Osteoblast (primary cell): ENCODE results near the gene MRGPRF. TPM values are rescaled to one million over a fixed set of nuclear protein-coding genes. Genes with fewer than 3 reads are reported as not detected.

ENCODE experiments used
- DNase-seq: peaks from one replicate; pipeline ENCODE4 v3.0.0; 2011; ENCODE audit warnings: low spot score, mixed read lengths; ENCODE audit not compliant: insufficient read length; ENCODE audit errors: missing footprints
- H2AFZ ChIP-seq: 2 replicates; pipeline ENCODE4 v1.6.0; 2011; ENCODE audit warnings: mild to moderate bottlenecking, low read length
- H3K27ac ChIP-seq: 2 replicates; pipeline ENCODE4 v1.5.1; 2011; ENCODE audit warnings: mild to moderate bottlenecking, low read depth, low read length, moderate library complexity
- H3K27me3 ChIP-seq: 2 replicates; pipeline ENCODE4 v1.6.0; 2012; ENCODE audit warnings: mild to moderate bottlenecking, control low read depth, inconsistent platforms, low read length, moderate library complexity; ENCODE audit not compliant: insufficient read depth
- H3K36me3 ChIP-seq: 2 replicates; pipeline ENCODE4 v1.5.1; 2011; ENCODE audit warnings: mild to moderate bottlenecking, low read length, control low read depth, moderate library complexity; ENCODE audit not compliant: insufficient read depth
- H3K4me1 ChIP-seq: 2 replicates; pipeline ENCODE4 v1.5.1; 2011; ENCODE audit warnings: mild to moderate bottlenecking, low read length, control low read depth, moderate library complexity; ENCODE audit not compliant: insufficient read depth
- H3K4me2 ChIP-seq: 2 replicates; pipeline ENCODE4 v1.6.0; 2011; ENCODE audit warnings: mild to moderate bottlenecking, low read length; ENCODE audit not compliant: insufficient read depth
- H3K4me3 ChIP-seq: fragments of 200-600 bp; sonication (generic); 3 replicates; pipeline ENCODE4 v1.5.1; 2012; ENCODE audit warnings: mild to moderate bottlenecking, low read length, inconsistent platforms; ENCODE audit not compliant: insufficient read depth
- H3K79me2 ChIP-seq: 2 replicates; pipeline ENCODE4 v1.6.0; 2012; ENCODE audit warnings: mild to moderate bottlenecking, low read length, control low read depth, inconsistent platforms; ENCODE audit not compliant: insufficient read depth
- H3K9me3 ChIP-seq: 2 replicates; pipeline ENCODE4 v1.5.1; 2011; ENCODE audit warnings: low read depth, low read length, control low read depth
- H4K20me1 ChIP-seq: 2 replicates; pipeline ENCODE4 v1.6.0; 2012; ENCODE audit warnings: mild to moderate bottlenecking, low read length, control low read depth; ENCODE audit not compliant: insufficient read depth
- CTCF ChIP-seq: IDR thresholded peaks from 2 replicates; pipeline ENCODE4 v1.5.1; 2011; ENCODE audit warnings: mild to moderate bottlenecking, low read depth, low read length, moderate library complexity; ENCODE audit errors: extremely low read depth
- total RNA-seq: library from RNA; depleted of rRNA; stranded (reverse); fragments of >200 nt; gene quantifications from 2 replicates; pipeline ENCODE4 v1.2.3, GENCODE V29; 2012

MRGPRF gene
- total RNA-seq, 1 donor: 39.4 TPM

- H3K4me3 ChIP-seq: no peak overlapping the region
- no peaks in the 10 kb centered on the region for H3K79me2 ChIP-seq
- H3K27ac ChIP-seq: no peak overlapping the region
- H2AFZ ChIP-seq: peak overlapping the region; percentile 20
- H3K9me3 ChIP-seq: no peaks in the 10 kb centered on the region
- no peak overlapping the region for H3K4me2 ChIP-seq
- no peaks in the 10 kb centered on the region for H3K4me1 ChIP-seq
- DNase-seq: peak; percentile 60
- H3K36me3 ChIP-seq: no peaks in the 10 kb centered on the region
- no peaks in the 10 kb centered on the region for H4K20me1 ChIP-seq
- H3K27me3 ChIP-seq: peaks cover 26% of the 10 kb centered on the region
- TF ChIP-seq CTCF: no peak
These were observed 34.0 kb downstream of the MRGPRF start for GRCh38 chr11:68978931-68979594.

- DNase-seq: peak; percentile 60
- no peaks in the 10 kb centered on the region for H4K20me1 ChIP-seq
- H3K79me2 ChIP-seq: no peaks in the 10 kb centered on the region
- no peaks in the 10 kb centered on the region for H3K9me3 ChIP-seq
- no peak overlapping the region for H3K4me2 ChIP-seq
- H3K36me3 ChIP-seq: no peaks in the 10 kb centered on the region
- no peak overlapping the region for H3K4me3 ChIP-seq
- H3K27ac ChIP-seq: no peak overlapping the region
- peaks cover 26% of the 10 kb centered on the region for H3K27me3 ChIP-seq
- H3K4me1 ChIP-seq: no peaks in the 10 kb centered on the region
- peak overlapping the region; percentile 20 for H2AFZ ChIP-seq
- no peak for TF ChIP-seq CTCF
These were observed 34.5 kb downstream of the MRGPRF start for GRCh38 chr11:68978626-68978930.

- H2AFZ ChIP-seq: no peak overlapping the region
- H3K27ac ChIP-seq: no peak overlapping the region
- no peak overlapping the region for H3K4me2 ChIP-seq
- H3K27me3 ChIP-seq: peaks cover 32% of the 10 kb centered on the region
- peak; percentile 65 for DNase-seq
- no peaks in the 10 kb centered on the region for H3K9me3 ChIP-seq
- no peaks in the 10 kb centered on the region for H3K4me1 ChIP-seq
- no peaks in the 10 kb centered on the region for H4K20me1 ChIP-seq
- TF ChIP-seq CTCF: no peak
- H3K79me2 ChIP-seq: no peaks in the 10 kb centered on the region
- no peaks in the 10 kb centered on the region for H3K36me3 ChIP-seq
- H3K4me3 ChIP-seq: no peak overlapping the region
These were observed 35.0 kb downstream of the MRGPRF start for GRCh38 chr11:68977781-68978625.

- no peaks in the 10 kb centered on the region for H3K36me3 ChIP-seq
- H3K27me3 ChIP-seq: peaks cover 28% of the 10 kb centered on the region
- no peak overlapping the region for H3K4me3 ChIP-seq
- no peak overlapping the region for H3K4me2 ChIP-seq
- DNase-seq: peak; percentile 46
- no peaks in the 10 kb centered on the region for H3K9me3 ChIP-seq
- no peak for TF ChIP-seq CTCF
- no peaks in the 10 kb centered on the region for H3K4me1 ChIP-seq
- H3K79me2 ChIP-seq: no peaks in the 10 kb centered on the region
- no peak overlapping the region for H2AFZ ChIP-seq
- no peaks in the 10 kb centered on the region for H4K20me1 ChIP-seq
- H3K27ac ChIP-seq: no peak overlapping the region
These were observed 36.5 kb downstream of the MRGPRF start for GRCh38 chr11:68976563-68976962.
